Measurements from ENCODE around the gene CHD5. TPM values are rescaled to one million over a fixed set of nuclear protein-coding genes. Genes with fewer than 3 reads are reported as not detected.

Gene CHD5
- polyA plus RNA-seq, 3 donors, result 0.07 TPM; not detected in 2

DNA sequence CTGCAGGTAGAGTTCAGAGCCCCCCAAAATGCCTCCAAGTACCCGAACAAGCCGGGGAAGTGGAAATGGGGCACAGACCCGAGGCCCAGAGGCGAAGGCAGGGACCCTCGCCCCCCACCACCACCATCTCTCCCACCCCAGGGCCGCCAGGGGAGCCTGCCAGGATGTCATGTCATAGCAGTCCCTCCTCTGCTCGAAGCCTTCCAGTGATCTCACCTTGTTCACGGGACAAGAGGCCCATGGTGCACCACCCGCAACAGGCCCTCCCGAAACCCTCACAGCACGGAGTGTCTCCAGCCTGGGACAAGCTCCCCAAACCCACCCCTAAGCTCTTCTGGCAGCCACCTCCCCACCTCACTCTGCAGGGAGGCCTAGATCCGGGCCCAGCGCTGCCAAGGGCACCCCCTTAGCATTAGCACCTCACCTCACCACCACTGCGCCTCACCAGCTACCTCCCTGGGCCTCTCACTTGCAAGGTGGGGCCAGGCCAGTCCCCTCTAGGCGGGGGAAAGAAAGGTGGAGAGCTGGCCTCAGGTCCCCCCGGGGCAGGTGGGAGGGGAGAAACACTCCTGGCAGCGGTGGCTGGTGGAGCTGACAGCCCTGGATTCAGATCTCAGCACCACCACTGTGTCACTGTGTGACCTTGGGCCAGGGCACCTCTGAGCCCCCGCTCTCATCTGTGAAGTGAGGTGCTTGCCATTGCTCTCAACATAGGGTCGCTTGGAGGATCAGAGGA is 13.3 kb downstream of the CHD5 start:
- no peak overlapping the region for H3K4me3 ChIP-seq (replicated peaks in 1 of 3; ENCODE audit: low read depth in 2 of 3, low read length in 3 of 3)
- no peaks in the 10 kb centered on the region for H4K20me1 ChIP-seq (ENCODE audit: insufficient read depth, low read length)
- Mint-ChIP-seq H3K4me1 (peaks cover 9% of the 10 kb centered on the region), H3K27ac (no peak overlapping the region), H3K9me3 (no peaks in the 10 kb centered on the region), H3K36me3 (no peaks in the 10 kb centered on the region), H3K27me3 (ENCODE audit: low read depth in 3 of 3) (peaks cover 6 to 37% (median 12%) of the 10 kb centered on the region in 3 donors), H3K4me3 (no peak overlapping the region)
- no peaks in the 10 kb centered on the region for H3K9me3 ChIP-seq (replicated peaks in 1 of 2; ENCODE audit: control insufficient read depth in 1 of 2, insufficient read depth in 1 of 2, low read length in 2 of 2)
- no peaks in the 10 kb centered on the region for H3K79me2 ChIP-seq (ENCODE audit: insufficient read depth, low read length)
- TF ChIP-seq, protein P1, sequence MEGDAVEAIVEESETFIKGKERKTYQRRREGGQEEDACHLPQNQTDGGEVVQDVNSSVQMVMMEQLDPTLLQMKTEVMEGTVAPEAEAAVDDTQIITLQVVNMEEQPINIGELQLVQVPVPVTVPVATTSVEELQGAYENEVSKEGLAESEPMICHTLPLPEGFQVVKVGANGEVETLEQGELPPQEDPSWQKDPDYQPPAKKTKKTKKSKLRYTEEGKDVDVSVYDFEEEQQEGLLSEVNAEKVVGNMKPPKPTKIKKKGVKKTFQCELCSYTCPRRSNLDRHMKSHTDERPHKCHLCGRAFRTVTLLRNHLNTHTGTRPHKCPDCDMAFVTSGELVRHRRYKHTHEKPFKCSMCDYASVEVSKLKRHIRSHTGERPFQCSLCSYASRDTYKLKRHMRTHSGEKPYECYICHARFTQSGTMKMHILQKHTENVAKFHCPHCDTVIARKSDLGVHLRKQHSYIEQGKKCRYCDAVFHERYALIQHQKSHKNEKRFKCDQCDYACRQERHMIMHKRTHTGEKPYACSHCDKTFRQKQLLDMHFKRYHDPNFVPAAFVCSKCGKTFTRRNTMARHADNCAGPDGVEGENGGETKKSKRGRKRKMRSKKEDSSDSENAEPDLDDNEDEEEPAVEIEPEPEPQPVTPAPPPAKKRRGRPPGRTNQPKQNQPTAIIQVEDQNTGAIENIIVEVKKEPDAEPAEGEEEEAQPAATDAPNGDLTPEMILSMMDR (IDR thresholded peaks at IDR 0.05), result no peak
- H2AFZ ChIP-seq (ENCODE audit: insufficient read depth, low read depth, low read length, poor library complexity, severe bottlenecking), result no peak overlapping the region
- 86% methylated on average over 16 of the region's 19 CpGs for WGBS (ENCODE audit: insufficient coverage)
- intact Hi-C loops (cut with micrococcal nuclease), result no loop called here
- no peaks in the 10 kb centered on the region for H3K36me3 ChIP-seq (replicated peaks in 1 of 2; ENCODE audit: control insufficient read depth in 1 of 2, insufficient read depth in 2 of 2, low read length in 2 of 2)
- H3K27ac ChIP-seq (ENCODE audit: low read depth in 1 of 2, low read length in 2 of 2), result no peak overlapping the region
- no peak overlapping the region for H3K9ac ChIP-seq (ENCODE audit: insufficient read depth, low read length, poor library complexity, severe bottlenecking)
- H3K27me3 ChIP-seq (ENCODE audit: control insufficient read depth in 2 of 2, insufficient read depth in 2 of 2, low read length in 2 of 2), result no peaks in the 10 kb centered on the region
- peaks cover 11 to 15% of the 10 kb centered on the region in 2 donors for H3K4me1 ChIP-seq (ENCODE audit: control insufficient read depth in 1 of 2, insufficient read depth in 2 of 2, low read length in 2 of 2)
- no peak overlapping the region for H3K4me2 ChIP-seq (replicated peaks; ENCODE audit: extremely low read depth, low read length, poor library complexity, severe bottlenecking)
- DNase-seq, result no peak

DNA sequence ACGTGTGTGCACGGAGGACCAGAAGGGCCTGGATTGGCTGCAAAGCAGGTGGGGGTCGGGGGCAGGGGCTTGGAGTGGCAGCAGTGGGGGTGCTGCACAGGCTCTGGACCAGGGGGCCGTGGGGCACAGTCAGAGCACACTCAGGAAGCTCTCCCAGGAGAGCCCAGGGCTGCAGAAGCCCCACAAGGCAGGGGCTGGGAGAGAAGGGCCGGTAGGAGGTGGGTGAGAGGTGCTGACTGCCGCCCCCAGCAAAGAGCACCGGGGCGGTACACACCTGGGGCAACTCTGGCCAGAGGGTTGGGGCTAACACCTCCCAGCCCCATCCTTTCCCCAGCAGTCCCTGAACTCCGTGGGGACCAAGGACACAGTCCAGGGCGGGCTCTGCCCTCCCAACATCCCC is 13.9 kb downstream of the CHD5 start:
- no peak for DNase-seq
- H3K36me3 ChIP-seq (replicated peaks in 1 of 2; ENCODE audit: control insufficient read depth in 1 of 2, insufficient read depth in 2 of 2, low read length in 2 of 2), result no peaks in the 10 kb centered on the region
- Mint-ChIP-seq H3K27ac (no peak overlapping the region), H3K4me3 (no peak overlapping the region), H3K9me3 (no peaks in the 10 kb centered on the region), H3K27me3 (ENCODE audit: low read depth in 3 of 3) (peaks cover 9 to 38% (median 15%) of the 10 kb centered on the region in 3 donors), H3K36me3 (no peaks in the 10 kb centered on the region), H3K4me1 (peaks cover 5% of the 10 kb centered on the region)
- no peaks in the 10 kb centered on the region for H3K27me3 ChIP-seq (ENCODE audit: control insufficient read depth in 2 of 2, insufficient read depth in 2 of 2, low read length in 2 of 2)
- H3K4me2 ChIP-seq (replicated peaks; ENCODE audit: extremely low read depth, low read length, poor library complexity, severe bottlenecking), result no peak overlapping the region
- no peaks in the 10 kb centered on the region for H3K79me2 ChIP-seq (ENCODE audit: insufficient read depth, low read length)
- WGBS (ENCODE audit: insufficient coverage), result 78% methylated on average over 5 of the region's 10 CpGs
- no peaks in the 10 kb centered on the region for H3K9me3 ChIP-seq (replicated peaks in 1 of 2; ENCODE audit: control insufficient read depth in 1 of 2, insufficient read depth in 1 of 2, low read length in 2 of 2)
- H3K4me3 ChIP-seq (replicated peaks in 1 of 3; ENCODE audit: low read depth in 2 of 3, low read length in 3 of 3), result no peak overlapping the region
- intact Hi-C loops (cut with micrococcal nuclease), result no loop called here
- H3K9ac ChIP-seq (ENCODE audit: insufficient read depth, low read length, poor library complexity, severe bottlenecking), result no peak overlapping the region
- no peaks in the 10 kb centered on the region for H4K20me1 ChIP-seq (ENCODE audit: insufficient read depth, low read length)
- no peak overlapping the region for H2AFZ ChIP-seq (ENCODE audit: insufficient read depth, low read depth, low read length, poor library complexity, severe bottlenecking)
- TF ChIP-seq, protein P1 (IDR thresholded peaks at IDR 0.05), result no peak
- peaks cover 10 to 11% of the 10 kb centered on the region in 2 donors for H3K4me1 ChIP-seq (ENCODE audit: control insufficient read depth in 1 of 2, insufficient read depth in 2 of 2, low read length in 2 of 2)
- H3K27ac ChIP-seq (ENCODE audit: low read depth in 1 of 2, low read length in 2 of 2), result no peak overlapping the region

Data from CD14-positive monocyte (primary cell).